SK-MEL-5 (cell line): ENCODE results near the gene KLC3. TPM values are rescaled to one million over a fixed set of nuclear protein-coding genes. Genes with fewer than 3 reads are reported as not detected.
"Not testable (repeated sequence)": the region's sequence is repeated elsewhere in the genome, so short reads cannot be mapped to it uniquely, and the experiment has no call there.

ENCODE experiments used
- DNase-seq: peaks from one replicate; pipeline ENCODE4 v3.0.0-alpha.2; 2016; ENCODE audit warnings: low read depth, low spot score
- in situ Hi-C: cut with HindIII; loops from 2 replicates; pipeline ENCODE4 v1.10.0; 2016; ENCODE audit warnings: low sequenced_read_pairs, high pct_unique_total_duplicates, low pct_unique_long_range_greater_than_20kb
- total RNA-seq: library from RNA; depleted of rRNA; stranded (reverse); fragments of >200 nt; shearing (Covaris generic); gene quantifications from 2 replicates; pipeline ENCODE4 v1.2.3, GENCODE V29; 2014

Gene KLC3
- total RNA-seq, 1 experiment from 2014 or later, result 1.3 TPM

GRCh38 chr19:45309322-45309721 is 31.2 kb upstream of the KLC3 start:
- DNase-seq, in situ Hi-C loops: not testable (repeated sequence)

GRCh38 chr19:45311621-45312020 is 28.9 kb upstream of the KLC3 start:
- no peak for DNase-seq
- in situ Hi-C loops, result no loop called here

GRCh38 chr19:45312285-45312684 is 28.3 kb upstream of the KLC3 start:
- DNase-seq, in situ Hi-C loops: not testable (repeated sequence)

- no peak for DNase-seq
- in situ Hi-C loops, result no loop called here
These were observed 25.8 kb upstream of the KLC3 start for GRCh38 chr19:45314708-45315245.

- DNase-seq, result no peak
- in situ Hi-C loops, result no loop called here
These were observed 25.2 kb upstream of the KLC3 start for GRCh38 chr19:45315304-45315703.

- DNase-seq, result no peak
- in situ Hi-C loops, result no loop called here
These were observed 19.4 kb upstream of the KLC3 start for GRCh38 chr19:45320997-45321775.

- no peak for DNase-seq
- in situ Hi-C loops, result no loop called here
These were observed 18.7 kb upstream of the KLC3 start for GRCh38 chr19:45321848-45322247.

- no peak for DNase-seq
- in situ Hi-C loops, result no loop called here
These were observed 18.2 kb upstream of the KLC3 start for GRCh38 chr19:45322311-45322710.

GRCh38 chr19:45322744-45323281 is 17.7 kb upstream of the KLC3 start, which contains the start of gene CKM:
Gene CKM (minus strand): TSS chr19:45322875. CDS start chr19:45319713, 3,162 bp downstream.
- in situ Hi-C loops, result no loop called here
- no peak for DNase-seq

GRCh38 chr19:45323671-45324081 is 16.9 kb upstream of the KLC3 start:
- in situ Hi-C loops, result no loop called here
- no peak for DNase-seq

GRCh38 chr19:45324349-45324907 is 16.1 kb upstream of the KLC3 start:
- DNase-seq, result no peak
- in situ Hi-C loops, result no loop called here

- DNase-seq, result no peak
- in situ Hi-C loops, result no loop called here
These were observed 13.0 kb upstream of the KLC3 start for GRCh38 chr19:45327404-45328143.

GRCh38 chr19:45331411-45331810 is 9.1 kb upstream of the KLC3 start:
- DNase-seq, result peak; percentile 23
- in situ Hi-C loops, result no loop called here

GRCh38 chr19:45333609-45334303 is 6.8 kb upstream of the KLC3 start:
- in situ Hi-C loops, result no loop called here
- DNase-seq, result no peak

GRCh38 chr19:45334881-45335280 is 5.7 kb upstream of the KLC3 start:
- in situ Hi-C loops, DNase-seq: not testable (repeated sequence)

- DNase-seq, result no peak
- in situ Hi-C loops, result no loop called here
These were observed 3.8 kb upstream of the KLC3 start for GRCh38 chr19:45336696-45337251.

- no peak for DNase-seq
- in situ Hi-C loops, result no loop called here
These were observed 921 bp upstream of the KLC3 start for GRCh38 chr19:45339629-45340028.
